ENCODE data around the gene ZCCHC8. TPM values are rescaled to one million over a fixed set of nuclear protein-coding genes. Genes with fewer than 3 reads are reported as not detected.
"Not testable (repeated sequence)": the region's sequence is repeated elsewhere in the genome, so short reads cannot be mapped to it uniquely, and the experiment has no call there.

The ZCCHC8 gene
- total RNA-seq, 2 donors from 2014 or later = 7.3 to 16.6 TPM

GRCh38 chr12:122515275-122515674 lies 14.5 kb upstream of the ZCCHC8 start:
- Histone ChIP-seq H3K36me3 (replicated peaks in 1 of 2; ENCODE audit: insufficient read depth in 1 of 2, low read depth in 2 of 2) (peaks cover 38 to 70% of the 10 kb centered on the region in 2 donors), H3K9me3 (no peaks in the 10 kb centered on the region), H3K4me3 (no peak overlapping the region), H3K27ac (no peak overlapping the region), H3K4me1 (no peaks in the 10 kb centered on the region), H3K27me3 (no peaks in the 10 kb centered on the region)
- TF ChIP-seq POLR2A (IDR thresholded peaks at IDR 0.05) (no peak), CTCF (IDR thresholded peaks at IDR 0.05) (no peak)
- WGBS, 2 donors = 92% methylated on average over 2 of the region's 2 CpGs
- ATAC-seq (no peak), DNase-seq (no peak)
- intact Hi-C loops (cut with DNase I) = no loop called here

- TF ChIP-seq POLR2A (IDR thresholded peaks at IDR 0.05) (no peak), CTCF (IDR thresholded peaks at IDR 0.05) (no peak)
- WGBS, 2 donors = 89 to 95% methylated on average over 4 of the region's 4 CpGs
- no peak for DNase-seq
- no peaks in the 10 kb centered on the region for H3K27me3 ChIP-seq
- no peaks in the 10 kb centered on the region for H3K4me1 ChIP-seq
- peaks cover 44 to 69% of the 10 kb centered on the region in 2 donors for H3K36me3 ChIP-seq (replicated peaks in 1 of 2; ENCODE audit: insufficient read depth in 1 of 2, low read depth in 2 of 2)
- H3K4me3 ChIP-seq = no peak overlapping the region
- intact Hi-C loops (cut with DNase I) = no loop called here
- no peak overlapping the region for H3K27ac ChIP-seq
- ATAC-seq = no peak
- no peaks in the 10 kb centered on the region for H3K9me3 ChIP-seq
Observed at GRCh38 chr12:122513660-122514059, 12.9 kb upstream of the ZCCHC8 start.

- H3K9me3 ChIP-seq; H3K4me3 ChIP-seq; intact Hi-C loops (cut with DNase I); ATAC-seq; H3K27ac ChIP-seq; H3K27me3 ChIP-seq; H3K4me1 ChIP-seq; DNase-seq: not testable (repeated sequence)
- peaks cover 44 to 70% of the 10 kb centered on the region in 2 donors for H3K36me3 ChIP-seq (replicated peaks in 1 of 2; ENCODE audit: insufficient read depth in 1 of 2, low read depth in 2 of 2)
- WGBS, 2 donors = 86 to 90% methylated on average over 3 of the region's 3 CpGs
Observed at GRCh38 chr12:122513028-122513427, 12.3 kb upstream of the ZCCHC8 start.

- DNase-seq (no peak), ATAC-seq (no peak)
- Histone ChIP-seq H3K4me3 (no peak overlapping the region), H3K9me3 (no peaks in the 10 kb centered on the region), H3K27ac (no peak overlapping the region), H3K27me3 (no peaks in the 10 kb centered on the region), H3K36me3 (replicated peaks in 1 of 2; ENCODE audit: insufficient read depth in 1 of 2, low read depth in 2 of 2) (peaks cover 50 to 70% of the 10 kb centered on the region in 2 donors), H3K4me1 (no peaks in the 10 kb centered on the region)
- TF ChIP-seq CTCF (IDR thresholded peaks at IDR 0.05) (no peak), POLR2A (IDR thresholded peaks at IDR 0.05) (no peak)
- intact Hi-C loops (cut with DNase I) = no loop called here
- whole genome bisulfite sequencing, 2 donors = 86 to 87% methylated on average over 5 of the region's 5 CpGs
Observed at GRCh38 chr12:122508163-122508562, 7.4 kb upstream of the ZCCHC8 start.

- Histone ChIP-seq H3K27ac (no peak overlapping the region), H3K4me3 (no peak overlapping the region), H3K4me1 (peaks cover under 1% of the 10 kb centered on the region), H3K27me3 (no peaks in the 10 kb centered on the region), H3K36me3 (replicated peaks in 1 of 2; ENCODE audit: insufficient read depth in 1 of 2, low read depth in 2 of 2) (peaks cover 45 to 61% of the 10 kb centered on the region in 2 donors), H3K9me3 (no peaks in the 10 kb centered on the region)
- WGBS, 2 donors = 76 to 94% methylated on average over 5 of the region's 5 CpGs
- ATAC-seq (no peak), DNase-seq (no peak)
- no peak for TF ChIP-seq POLR2A (IDR thresholded peaks at IDR 0.05)
- no peak for TF ChIP-seq CTCF (IDR thresholded peaks at IDR 0.05)
- intact Hi-C loops (cut with DNase I) = no loop called here
Observed at GRCh38 chr12:122506393-122506938, 5.7 kb upstream of the ZCCHC8 start.
